HuH-7.5 (cell line): ENCODE results near the gene ATE1.

Experiments used
- DNase-seq: peaks from one replicate; pipeline ENCODE4 v3.0.0; 2011; ENCODE audit warnings: low spot score

Gene ATE1

GRCh38 chr10:121865554-121865953 is 62.3 kb downstream of the ATE1 start:
- no peak for DNase-seq

GRCh38 chr10:121864653-121865052 is 63.2 kb downstream of the ATE1 start:
- no peak for DNase-seq

- DNase-seq = no peak
Measured at GRCh38 chr10:121864168-121864567, 63.7 kb downstream of the ATE1 start.

- DNase-seq = no peak
Measured at GRCh38 chr10:121862649-121863048, 65.2 kb downstream of the ATE1 start.

DNA sequence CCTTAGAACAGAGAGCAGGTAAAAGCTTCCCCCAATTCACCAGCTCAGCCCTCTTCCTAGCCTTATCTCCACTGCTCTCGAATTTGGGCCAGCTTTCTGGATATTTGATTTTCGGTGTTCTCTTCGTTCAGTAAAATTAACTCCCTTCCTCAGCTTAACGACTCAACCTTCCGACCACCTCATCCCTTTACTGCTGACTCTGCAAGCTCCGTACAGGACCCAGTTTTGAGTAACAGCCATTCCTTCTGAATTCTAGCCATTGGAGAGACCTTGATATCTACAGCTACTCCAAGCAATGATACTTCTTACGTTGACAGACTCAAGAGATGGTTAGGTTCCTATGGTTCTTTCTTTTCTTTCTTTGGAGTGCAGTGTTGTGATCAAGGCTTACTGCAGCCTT is 65.8 kb downstream of the ATE1 start:
- no peak for DNase-seq

GRCh38 chr10:121860810-121861209 is 67.0 kb downstream of the ATE1 start:
- DNase-seq = no peak

DNA sequence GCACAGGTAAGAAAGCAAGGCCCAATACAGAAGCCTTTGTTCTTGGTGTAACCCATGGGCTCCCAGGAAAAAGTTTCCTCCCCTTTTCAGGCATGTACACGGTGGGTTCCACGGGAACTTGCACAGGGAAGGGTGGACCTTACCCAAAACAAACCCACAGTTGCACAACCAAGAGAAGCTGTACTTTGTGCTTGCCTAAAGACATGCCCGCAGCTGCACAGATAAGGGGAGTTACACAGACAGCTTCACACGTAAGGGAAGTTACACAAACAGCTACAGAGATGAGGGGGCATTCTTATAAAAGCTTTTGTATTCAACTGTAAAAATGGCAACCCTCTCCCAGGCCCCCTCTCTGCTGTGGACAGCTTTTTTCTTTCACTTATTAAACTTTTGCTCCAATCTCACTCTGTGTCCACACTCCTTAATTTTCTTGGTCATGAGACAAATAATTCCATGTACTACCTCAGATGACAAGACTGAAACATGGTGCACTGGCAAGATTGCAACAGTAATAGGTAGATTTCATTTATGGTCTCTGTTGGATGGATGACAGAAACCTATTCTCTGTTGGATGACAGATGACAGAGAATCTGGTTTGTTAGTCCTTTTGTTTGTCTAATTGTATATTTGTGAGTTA is 72.9 kb downstream of the ATE1 start:
- no peak for DNase-seq

- no peak for DNase-seq
Measured at GRCh38 chr10:121853950-121854349, 73.9 kb downstream of the ATE1 start.

GRCh38 chr10:121851786-121852185 is 76.0 kb downstream of the ATE1 start:
- no peak for DNase-seq

- no peak for DNase-seq
Measured at GRCh38 chr10:121848082-121848481, 79.7 kb downstream of the ATE1 start.

DNA sequence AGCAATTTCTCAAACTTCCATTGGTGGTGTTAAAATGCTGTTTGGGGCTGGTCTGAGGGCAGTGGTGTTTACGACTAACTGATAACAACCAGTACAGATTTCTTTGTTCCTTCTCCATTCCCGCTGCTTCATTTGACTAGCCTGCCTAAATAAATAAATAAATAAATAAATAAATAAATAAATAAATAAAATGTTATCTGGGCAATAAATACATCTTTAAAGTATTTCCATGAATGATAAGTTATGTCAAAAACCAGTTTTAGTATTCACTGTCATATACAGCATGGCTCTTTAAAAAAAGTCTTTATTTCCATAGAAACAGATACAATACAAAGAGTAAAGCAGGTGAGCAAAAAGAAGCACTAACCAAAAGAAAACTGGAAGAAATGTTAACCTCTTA is 81.3 kb downstream of the ATE1 start:
- no peak for DNase-seq

DNA sequence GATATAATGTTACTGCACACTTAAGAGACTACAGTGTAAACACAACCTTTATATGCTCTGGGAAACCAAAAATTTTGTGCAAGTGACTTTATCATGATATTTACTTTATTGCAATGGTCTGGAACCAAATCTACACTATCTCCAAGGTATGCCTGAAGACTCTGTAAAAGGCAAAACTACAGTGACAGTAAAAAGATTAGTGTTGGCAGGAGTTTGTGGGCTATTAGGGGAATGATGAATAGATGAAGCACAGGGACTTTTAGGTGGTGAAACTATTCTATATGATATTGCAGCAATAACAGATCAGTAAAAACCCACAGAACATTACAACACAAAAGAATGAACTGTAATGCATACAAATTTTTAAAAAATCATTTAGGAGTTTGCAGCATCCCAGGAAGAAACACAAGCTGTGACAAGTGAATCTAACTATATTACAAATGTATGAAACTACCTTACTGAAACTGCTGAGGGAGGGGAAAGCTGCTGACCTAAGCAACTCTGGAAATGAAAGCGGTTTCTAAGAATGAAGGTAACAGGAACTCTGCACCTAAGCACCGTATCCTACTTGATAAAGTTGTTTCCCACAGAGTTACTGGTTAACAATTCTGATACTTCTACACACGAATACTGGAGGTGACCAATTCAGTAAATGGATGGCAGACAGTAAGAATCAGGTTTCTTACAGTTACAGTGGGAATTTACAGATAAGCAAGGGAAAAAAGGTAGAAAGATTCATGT is 82.6 kb downstream of the ATE1 start:
- DNase-seq = no peak

GRCh38 chr10:121844537-121844936 is 83.3 kb downstream of the ATE1 start:
- no peak for DNase-seq

GRCh38 chr10:121843379-121843778 is 84.5 kb downstream of the ATE1 start:
- DNase-seq = no peak

DNA sequence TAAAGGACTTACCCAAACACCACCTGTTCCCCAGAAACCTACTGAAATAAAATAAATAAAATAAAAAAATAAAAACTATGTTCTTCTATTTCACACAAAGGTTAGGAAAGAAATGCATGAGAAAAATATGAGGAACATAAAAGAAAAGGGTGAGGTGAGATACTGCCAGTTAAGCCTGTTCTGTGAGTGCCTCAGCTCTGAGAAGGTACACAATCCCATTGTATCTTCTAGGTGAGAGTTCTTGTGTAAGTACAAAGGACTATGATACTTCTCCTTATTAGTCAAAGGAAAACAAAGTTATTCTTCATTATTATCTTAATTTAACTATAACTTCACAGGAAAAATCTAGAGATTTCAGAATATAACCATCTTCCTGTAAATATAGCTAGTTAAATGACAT is 86.0 kb downstream of the ATE1 start:
- no peak for DNase-seq

- no peak for DNase-seq
Measured at GRCh38 chr10:121838931-121839330, 88.9 kb downstream of the ATE1 start.

DNA sequence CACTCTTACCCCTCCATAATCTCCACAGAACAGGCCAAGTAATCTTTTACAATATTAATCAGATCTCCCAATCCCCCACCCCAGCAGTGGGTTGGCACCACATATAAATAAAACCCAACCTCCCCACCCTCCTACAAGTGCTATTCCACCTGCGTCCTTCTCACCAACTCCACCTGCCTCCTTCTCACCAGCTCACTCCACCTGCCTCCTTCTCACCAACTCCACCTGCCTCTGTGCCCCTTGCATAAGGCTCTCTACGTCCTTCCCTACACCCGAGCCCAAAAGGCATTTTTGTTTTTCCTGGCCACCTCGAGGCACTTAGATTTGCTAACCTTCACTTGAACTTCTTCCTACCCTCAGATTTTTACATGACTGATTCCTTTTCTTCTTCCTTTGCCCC is 89.7 kb downstream of the ATE1 start:
- no peak for DNase-seq

- DNase-seq = no peak
Measured at GRCh38 chr10:121836171-121836570, 91.7 kb downstream of the ATE1 start.

DNA sequence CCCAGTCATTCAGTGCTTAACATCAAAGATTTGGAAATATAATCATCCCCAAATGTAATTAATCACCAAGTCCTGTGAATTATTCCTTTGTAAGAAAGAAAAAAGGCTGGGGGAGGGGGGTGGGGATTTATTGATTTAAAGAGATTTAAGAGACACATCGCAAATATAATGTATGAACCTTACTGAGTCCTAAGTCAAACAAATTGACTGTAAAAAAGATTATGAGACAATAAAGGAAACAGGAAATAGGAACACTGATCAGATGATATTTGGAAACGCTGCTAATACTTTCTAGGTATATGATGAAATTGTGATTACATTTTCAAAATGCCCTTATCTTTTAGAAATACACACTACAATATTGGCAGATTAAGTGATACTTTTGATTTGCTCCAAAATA is 92.5 kb downstream of the ATE1 start:
- DNase-seq = no peak

DNA sequence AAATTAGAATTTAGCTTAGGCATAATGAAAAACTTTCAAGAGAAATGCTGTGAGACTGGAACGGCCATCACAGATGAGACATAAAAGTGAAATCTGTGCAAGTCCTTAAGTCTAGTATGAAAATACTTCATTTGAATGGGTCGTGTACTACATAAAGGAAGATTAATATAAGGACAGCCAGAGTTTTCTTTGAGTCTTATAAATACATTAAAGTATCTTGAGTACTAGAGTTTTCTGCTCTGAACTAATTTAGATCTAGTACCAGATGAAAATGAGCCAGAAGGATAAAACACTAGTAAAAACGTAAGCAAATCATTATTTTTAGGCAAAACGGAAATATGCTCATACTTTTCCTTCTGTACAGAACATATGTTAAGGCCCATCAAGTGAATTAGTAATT is 93.1 kb downstream of the ATE1 start:
- DNase-seq = no peak

- DNase-seq = no peak
Measured at GRCh38 chr10:121833387-121833786, 94.4 kb downstream of the ATE1 start.

- no peak for DNase-seq
Measured at GRCh38 chr10:121832647-121833046, 95.2 kb downstream of the ATE1 start.

GRCh38 chr10:121831777-121832176 is 96.1 kb downstream of the ATE1 start:
- no peak for DNase-seq

GRCh38 chr10:121831237-121831636 is 96.6 kb downstream of the ATE1 start:
- DNase-seq = no peak
